Activated T-cell treated with anti-CD3 and anti-CD28 coated beads, Interleukin-2, amount 50 U/mL, for 24 hours (primary cell): ENCODE results near the gene CARMIL3.
A peak's percentile ranks its signal among the peaks of the same experiment; 100 is the strongest.

ENCODE experiments used
- DNase-seq: peaks from one replicate; pipeline ENCODE4 v3.0.0-alpha.2; 2020
- H3K27ac Mint-ChIP-seq: 2 replicates; pipeline ENCODE4 v1.8.0; 2020; ENCODE audit warnings: mild to moderate bottlenecking, mixed read lengths
- H3K27me3 Mint-ChIP-seq: 2 replicates; pipeline ENCODE4 v1.8.0; 2020; ENCODE audit warnings: mixed read lengths
- H3K36me3 Mint-ChIP-seq: 2 replicates; pipeline ENCODE4 v1.8.0; 2020; ENCODE audit warnings: low read depth, mixed read lengths
- H3K4me1 Mint-ChIP-seq: 2 replicates; pipeline ENCODE4 v1.8.0; 2020; ENCODE audit warnings: low read depth, mixed read lengths
- H3K4me3 Mint-ChIP-seq: 2 replicates; pipeline ENCODE4 v1.8.0; 2020; ENCODE audit warnings: mild to moderate bottlenecking, moderate library complexity, mixed read lengths
- H3K9me3 Mint-ChIP-seq: 2 replicates; pipeline ENCODE4 v1.8.0; 2020; ENCODE audit warnings: mixed read lengths

Gene CARMIL3

GRCh38 chr14:24114532-24115421 is 63.0 kb downstream of the CARMIL3 start, which contains the start of the genes DCAF11 and NRL:
TSS of gene DCAF11 (plus strand) at chr14:24114777. CDS start at chr14:24115595, 818 bp downstream.
TSS of gene NRL (minus strand) at chr14:24114949. CDS start at chr14:24082848, 32,101 bp downstream.
- peak; percentile 98 for DNase-seq
- Mint-ChIP-seq H3K27ac (peak within 1 kb of the TSS; percentile 99), H3K27me3 (no peaks in the 10 kb centered on the region), H3K4me3 (peak within 1 kb of the TSS; percentile 90), H3K36me3 (peaks cover 58% of the 10 kb centered on the region), H3K9me3 (no peaks in the 10 kb centered on the region), H3K4me1 (peaks cover 27% of the 10 kb centered on the region)

- H3K27me3 Mint-ChIP-seq, result no peaks in the 10 kb centered on the region
- peaks cover 25% of the 10 kb centered on the region for H3K4me1 Mint-ChIP-seq
- H3K27ac Mint-ChIP-seq, result peak overlapping the region; percentile 99
- peaks cover 62% of the 10 kb centered on the region for H3K36me3 Mint-ChIP-seq
- H3K4me3 Mint-ChIP-seq, result peak overlapping the region; percentile 90
- no peak for DNase-seq
- H3K9me3 Mint-ChIP-seq, result no peaks in the 10 kb centered on the region
Observed at GRCh38 chr14:24115422-24116127, 63.8 kb downstream of the CARMIL3 start.

GRCh38 chr14:24116128-24116814 is 64.5 kb downstream of the CARMIL3 start:
- H3K4me1 Mint-ChIP-seq, result peaks cover 24% of the 10 kb centered on the region
- DNase-seq, result no peak
- H3K27ac Mint-ChIP-seq, result peak overlapping the region; percentile 99
- H3K4me3 Mint-ChIP-seq, result peak overlapping the region; percentile 90
- H3K36me3 Mint-ChIP-seq, result peaks cover 69% of the 10 kb centered on the region
- no peaks in the 10 kb centered on the region for H3K9me3 Mint-ChIP-seq
- no peaks in the 10 kb centered on the region for H3K27me3 Mint-ChIP-seq

- no peak overlapping the region for H3K4me3 Mint-ChIP-seq
- H3K4me1 Mint-ChIP-seq, result peaks cover 24% of the 10 kb centered on the region
- H3K27ac Mint-ChIP-seq, result no peak overlapping the region
- H3K27me3 Mint-ChIP-seq, result no peaks in the 10 kb centered on the region
- no peak for DNase-seq
- H3K36me3 Mint-ChIP-seq, result peaks cover 78% of the 10 kb centered on the region
- no peaks in the 10 kb centered on the region for H3K9me3 Mint-ChIP-seq
Observed at GRCh38 chr14:24117179-24117578, 65.4 kb downstream of the CARMIL3 start.
